GM23338 (cell line): ENCODE results near the gene ULK2.

Experiments used
- CREB1 ChIP-seq: fragments of 250-450 bp; sonication (Bioruptor Pico); IDR thresholded peaks from 2 replicates; pipeline ENCODE4 v1.5.0; 2020; ENCODE audit warnings: low read depth, mild to moderate bottlenecking, moderate library complexity
- CTCF ChIP-seq, 2 experiments: fragments of 200-600 bp in 1 of 2; sonication (generic) in 1 of 2; conservative IDR thresholded peaks; 2 replicates each; pipeline versions ENCODE4 v1.5.1 to v1.6.1; 2016 to 2017; ENCODE audit warnings: antibody characterized with exemption in 2 of 2, low read depth in 2 of 2, mild to moderate bottlenecking in 2 of 2, moderate library complexity in 1 of 2
- ETS1 ChIP-seq: IDR thresholded peaks from 2 replicates; pipeline ENCODE4 v1.6.1; 2016; ENCODE audit warnings: antibody characterized with exemption
- EZH2 ChIP-seq: fragments of 200-600 bp; sonication (generic); IDR thresholded peaks from one replicate; pipeline ENCODE4 v1.8.0; 2017; ENCODE audit warnings: antibody characterized with exemption, mild to moderate bottlenecking, low read depth; ENCODE audit not compliant: unreplicated experiment
- EZH2phosphoT487 ChIP-seq: fragments of 200-600 bp; sonication (generic); IDR thresholded peaks from one replicate; pipeline ENCODE4 v1.8.1; 2018; ENCODE audit warnings: antibody characterized with exemption; ENCODE audit not compliant: unreplicated experiment
- JUNB ChIP-seq: IDR thresholded peaks from one replicate; pipeline ENCODE4 v1.6.1; 2016; ENCODE audit warnings: antibody characterized with exemption; ENCODE audit not compliant: unreplicated experiment
- NANOG ChIP-seq: IDR thresholded peaks from 2 replicates; pipeline ENCODE4 v1.6.1; 2016; ENCODE audit warnings: antibody characterized with exemption, borderline replicate concordance
- POLR2AphosphoS5 ChIP-seq: IDR thresholded peaks from 2 replicates; pipeline ENCODE4 v1.6.1; 2016; ENCODE audit warnings: antibody characterized with exemption, low read depth
- STAT1 ChIP-seq: IDR thresholded peaks from one replicate; pipeline ENCODE4 v1.6.1; 2016; ENCODE audit warnings: antibody characterized with exemption; ENCODE audit not compliant: unreplicated experiment
- ZNF114 ChIP-seq: fragments of 250-450 bp; sonication (Bioruptor Pico); IDR thresholded peaks from 2 replicates; pipeline ENCODE4 v1.5.0; 2020; ENCODE audit warnings: mild to moderate bottlenecking, moderate library complexity
- TF ChIP-seq, protein P1 (sequence below): IDR thresholded peaks from one replicate; pipeline ENCODE4 v1.6.1; 2018; ENCODE audit warnings: antibody characterized with exemption; ENCODE audit not compliant: unreplicated experiment

DNA sequence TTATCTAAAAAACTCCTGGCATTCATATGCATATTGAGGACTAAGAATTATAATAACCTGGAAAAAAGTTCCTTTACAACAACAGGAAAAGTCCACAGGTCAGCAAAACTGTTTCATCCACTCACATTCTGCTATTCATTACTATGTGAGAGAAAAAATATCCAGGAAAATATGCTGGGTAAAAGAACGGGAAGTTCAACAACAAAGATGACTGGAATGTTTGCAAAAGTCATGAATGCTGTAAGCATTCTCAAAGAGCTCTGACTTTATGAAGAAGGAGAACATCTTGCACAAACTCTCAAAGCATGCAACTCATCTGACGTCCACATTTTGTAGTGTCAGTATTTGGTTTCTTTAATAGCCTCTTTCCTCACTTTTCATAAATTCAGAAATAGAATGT is 62.7 kb downstream of the ULK2 start:
- no peak for TF ChIP-seq POLR2AphosphoS5
- TF ChIP-seq CTCF (conservative IDR thresholded peaks at IDR 0.05; ENCODE audit: low read depth in 2 of 2) = no peak
- no peak for TF ChIP-seq ETS1
- TF ChIP-seq, protein P1, sequence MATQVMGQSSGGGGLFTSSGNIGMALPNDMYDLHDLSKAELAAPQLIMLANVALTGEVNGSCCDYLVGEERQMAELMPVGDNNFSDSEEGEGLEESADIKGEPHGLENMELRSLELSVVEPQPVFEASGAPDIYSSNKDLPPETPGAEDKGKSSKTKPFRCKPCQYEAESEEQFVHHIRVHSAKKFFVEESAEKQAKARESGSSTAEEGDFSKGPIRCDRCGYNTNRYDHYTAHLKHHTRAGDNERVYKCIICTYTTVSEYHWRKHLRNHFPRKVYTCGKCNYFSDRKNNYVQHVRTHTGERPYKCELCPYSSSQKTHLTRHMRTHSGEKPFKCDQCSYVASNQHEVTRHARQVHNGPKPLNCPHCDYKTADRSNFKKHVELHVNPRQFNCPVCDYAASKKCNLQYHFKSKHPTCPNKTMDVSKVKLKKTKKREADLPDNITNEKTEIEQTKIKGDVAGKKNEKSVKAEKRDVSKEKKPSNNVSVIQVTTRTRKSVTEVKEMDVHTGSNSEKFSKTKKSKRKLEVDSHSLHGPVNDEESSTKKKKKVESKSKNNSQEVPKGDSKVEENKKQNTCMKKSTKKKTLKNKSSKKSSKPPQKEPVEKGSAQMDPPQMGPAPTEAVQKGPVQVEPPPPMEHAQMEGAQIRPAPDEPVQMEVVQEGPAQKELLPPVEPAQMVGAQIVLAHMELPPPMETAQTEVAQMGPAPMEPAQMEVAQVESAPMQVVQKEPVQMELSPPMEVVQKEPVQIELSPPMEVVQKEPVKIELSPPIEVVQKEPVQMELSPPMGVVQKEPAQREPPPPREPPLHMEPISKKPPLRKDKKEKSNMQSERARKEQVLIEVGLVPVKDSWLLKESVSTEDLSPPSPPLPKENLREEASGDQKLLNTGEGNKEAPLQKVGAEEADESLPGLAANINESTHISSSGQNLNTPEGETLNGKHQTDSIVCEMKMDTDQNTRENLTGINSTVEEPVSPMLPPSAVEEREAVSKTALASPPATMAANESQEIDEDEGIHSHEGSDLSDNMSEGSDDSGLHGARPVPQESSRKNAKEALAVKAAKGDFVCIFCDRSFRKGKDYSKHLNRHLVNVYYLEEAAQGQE = no peak
- TF ChIP-seq EZH2 = no peak
- no peak for TF ChIP-seq JUNB
- TF ChIP-seq CREB1 (CRISPR knock-in tag) = no peak
- TF ChIP-seq ZNF114 = no peak
- TF ChIP-seq STAT1 = no peak
- TF ChIP-seq EZH2phosphoT487 = no peak
- TF ChIP-seq NANOG = no peak
